GM13976 (cell line): ENCODE data around the gene ZBTB48.
"Not testable (repeated sequence)": the region's sequence is repeated elsewhere in the genome, so short reads cannot be mapped to it uniquely, and the experiment has no call there.

Experiments
- DNase-seq: peaks from one replicate; pipeline ENCODE4 v3.0.0; 2012; ENCODE audit warnings: low spot score
- CTCF ChIP-seq: IDR thresholded peaks from 2 replicates; pipeline ENCODE4 v1.5.1; 2012; ENCODE audit warnings: borderline replicate concordance, mild to moderate bottlenecking; ENCODE audit not compliant: insufficient read depth; ENCODE audit errors: extremely low read depth, missing control alignments, control extremely low read depth
- in situ Hi-C: fragments of 300-500 bp; cut with MboI; formaldehyde crosslinking; loops from one replicate; pipeline ENCODE4 v1.12.0; 2022; ENCODE audit warnings: low sequenced_read_pairs, mixed read lengths, inconsistent platforms; ENCODE audit not compliant: unreplicated experiment

Gene ZBTB48

GRCh38 chr1:6596351-6596750 is 16.6 kb downstream of the ZBTB48 start:
- TF ChIP-seq CTCF: no peak
- DNase-seq: no peak
- in situ Hi-C loops: no loop called here

GRCh38 chr1:6596886-6597776 is 17.3 kb downstream of the ZBTB48 start:
- no peak for TF ChIP-seq CTCF
- in situ Hi-C loops: no loop called here
- no peak for DNase-seq

- no peak for DNase-seq
- in situ Hi-C loops: no loop called here
- no peak for TF ChIP-seq CTCF
These were observed 18.0 kb downstream of the ZBTB48 start for GRCh38 chr1:6597777-6598131.

GRCh38 chr1:6599141-6599975 is 19.6 kb downstream of the ZBTB48 start:
- in situ Hi-C loops: no loop called here
- no peak for TF ChIP-seq CTCF
- DNase-seq: no peak

- in situ Hi-C loops, DNase-seq: not testable (repeated sequence)
These were observed 20.2 kb downstream of the ZBTB48 start for GRCh38 chr1:6599991-6600390.

GRCh38 chr1:6600410-6601048 is 20.7 kb downstream of the ZBTB48 start:
- in situ Hi-C loops: no loop called here
- no peak for TF ChIP-seq CTCF
- DNase-seq: no peak
